GM19238 (cell line): ENCODE data around the gene PIK3C3.
"Not testable (repeated sequence)": the region's sequence is repeated elsewhere in the genome, so short reads cannot be mapped to it uniquely, and the experiment has no call there.

ENCODE experiments used
- DNase-seq: peaks from one replicate; pipeline ENCODE4 v3.0.0; 2011; ENCODE audit warnings: low spot score; ENCODE audit not compliant: insufficient read length

The PIK3C3 gene

GRCh38 chr18:42072407-42072806 is 117.4 kb downstream of the PIK3C3 start:
- no peak for DNase-seq

- no peak for DNase-seq
Measured at GRCh38 chr18:42074704-42075103, 119.7 kb downstream of the PIK3C3 start.

GRCh38 chr18:42078711-42079110 is 123.7 kb downstream of the PIK3C3 start:
- no peak for DNase-seq

GRCh38 chr18:42080340-42080739 is 125.3 kb downstream of the PIK3C3 start:
- DNase-seq = no peak

GRCh38 chr18:42082415-42083234 is 127.6 kb downstream of the PIK3C3 start:
- no peak for DNase-seq

- DNase-seq = no peak
Measured at GRCh38 chr18:42086288-42086687, 131.3 kb downstream of the PIK3C3 start.

- DNase-seq = no peak
Measured at GRCh38 chr18:42087235-42087634, 132.2 kb downstream of the PIK3C3 start.

- DNase-seq = no peak
Measured at GRCh38 chr18:42087876-42088275, 132.8 kb downstream of the PIK3C3 start.

GRCh38 chr18:42092848-42093247 is 137.8 kb downstream of the PIK3C3 start:
- DNase-seq = no peak

GRCh38 chr18:42094875-42095274 is 139.8 kb downstream of the PIK3C3 start:
- DNase-seq = no peak

- no peak for DNase-seq
Measured at GRCh38 chr18:42095732-42096377, 140.8 kb downstream of the PIK3C3 start.

GRCh38 chr18:42100248-42100647 is 145.2 kb downstream of the PIK3C3 start:
- no peak for DNase-seq

GRCh38 chr18:42100911-42101310 is 145.9 kb downstream of the PIK3C3 start:
- no peak for DNase-seq

- DNase-seq = no peak
Measured at GRCh38 chr18:42105394-42105793, 150.4 kb downstream of the PIK3C3 start.

GRCh38 chr18:42106784-42107183 is 151.8 kb downstream of the PIK3C3 start:
- DNase-seq = no peak

- no peak for DNase-seq
Measured at GRCh38 chr18:42107287-42107686, 152.3 kb downstream of the PIK3C3 start.

GRCh38 chr18:42107691-42108450 is 152.8 kb downstream of the PIK3C3 start:
- no peak for DNase-seq

- DNase-seq = not testable (repeated sequence)
Measured at GRCh38 chr18:42112147-42112546, 157.1 kb downstream of the PIK3C3 start.

GRCh38 chr18:42112657-42113420 is 157.8 kb downstream of the PIK3C3 start:
- DNase-seq = no peak

- DNase-seq = no peak
Measured at GRCh38 chr18:42113529-42114191, 158.6 kb downstream of the PIK3C3 start.
